Memory B cell (primary cell): ENCODE results near the gene CTNNBIP1.
"Not testable (repeated sequence)": the region's sequence is repeated elsewhere in the genome, so short reads cannot be mapped to it uniquely, and the experiment has no call there.

Experiments
- ATAC-seq: fragments of 150-1000 bp; cut with Tn5 transposase; 2 replicates; pipeline ENCODE4 v1.10.0; 2021; ENCODE audit warnings: low read depth, mild to moderate bottlenecking, moderate library complexity
- DNase-seq, 2 donors: peaks; one replicate each; pipeline ENCODE4 v3.0.0; 2022; ENCODE audit warnings: low spot score in 2 of 2
- H3K27ac Mint-ChIP-seq: one replicate; pipeline ENCODE4 v1.8.0; 2022; ENCODE audit warnings: mild to moderate bottlenecking, moderate library complexity, mixed read lengths
- H3K27me3 Mint-ChIP-seq: one replicate; pipeline ENCODE4 v1.8.0; 2022; ENCODE audit warnings: mixed read lengths
- H3K36me3 Mint-ChIP-seq: one replicate; pipeline ENCODE4 v1.8.0; 2022; ENCODE audit warnings: mild to moderate bottlenecking, mixed read lengths
- H3K4me1 Mint-ChIP-seq: one replicate; pipeline ENCODE4 v1.8.0; 2022; ENCODE audit warnings: mixed read lengths
- H3K4me3 Mint-ChIP-seq: one replicate; pipeline ENCODE4 v1.8.0; 2022; ENCODE audit warnings: mild to moderate bottlenecking, moderate library complexity, mixed read lengths
- H3K9me3 Mint-ChIP-seq: one replicate; pipeline ENCODE4 v1.8.0; 2022; ENCODE audit warnings: mixed read lengths

CTNNBIP1 gene

GRCh38 chr1:9910076-9910422, at the start of gene CTNNBIP1:
CTNNBIP1 (minus strand) TSS chr1:9910269; CDS start chr1:9872064, 38,205 bp downstream.
- Mint-ChIP-seq H3K4me1 (peaks cover 23% of the 10 kb centered on the region), H3K27me3 (no peaks in the 10 kb centered on the region), H3K36me3 (peaks cover 2% of the 10 kb centered on the region), H3K4me3 (peak within 1 kb of the TSS; percentile 96), H3K27ac (peak within 1 kb of the TSS; percentile 93), H3K9me3 (no peaks in the 10 kb centered on the region)
- ATAC-seq (peak; percentile 75), DNase-seq (no peak)

GRCh38 chr1:9957726-9958125, 47.7 kb upstream of the CTNNBIP1 start:
- H3K36me3 Mint-ChIP-seq: no peaks in the 10 kb centered on the region
- ATAC-seq (no peak), DNase-seq (no peak)
- no peaks in the 10 kb centered on the region for H3K27me3 Mint-ChIP-seq
- H3K4me1 Mint-ChIP-seq: peaks cover 9% of the 10 kb centered on the region
- H3K9me3 Mint-ChIP-seq: no peaks in the 10 kb centered on the region
- no peak overlapping the region for H3K4me3 Mint-ChIP-seq
- no peak overlapping the region for H3K27ac Mint-ChIP-seq

- no peaks in the 10 kb centered on the region for H3K27me3 Mint-ChIP-seq
- peaks cover 18% of the 10 kb centered on the region for H3K4me1 Mint-ChIP-seq
- ATAC-seq (no peak), DNase-seq (no peak)
- H3K36me3 Mint-ChIP-seq: peaks cover 8% of the 10 kb centered on the region
- no peak overlapping the region for H3K4me3 Mint-ChIP-seq
- no peak overlapping the region for H3K27ac Mint-ChIP-seq
- H3K9me3 Mint-ChIP-seq: no peaks in the 10 kb centered on the region
Measured at GRCh38 chr1:9946315-9946714, 36.2 kb upstream of the CTNNBIP1 start.

- Mint-ChIP-seq H3K4me1 (peaks cover 14% of the 10 kb centered on the region), H3K27me3 (no peaks in the 10 kb centered on the region), H3K9me3 (no peaks in the 10 kb centered on the region), H3K4me3 (peak within 1 kb of the TSS; percentile 98), H3K36me3 (peaks cover 13% of the 10 kb centered on the region), H3K27ac (peak within 1 kb of the TSS; percentile 95)
- peak; percentile 88 to 92 for DNase-seq
- peak; percentile 95 for ATAC-seq
Measured at GRCh38 chr1:9942939-9943788, 33.1 kb upstream of the CTNNBIP1 start, which contains the start of the genes LZIC and NMNAT1. LZIC (minus strand) TSS chr1:9943391; CDS start chr1:9936619, 6,772 bp downstream. NMNAT1 (plus strand) TSS chr1:9943475; CDS start chr1:9972074, 28,599 bp downstream.

GRCh38 chr1:9942399-9942938, 32.4 kb upstream of the CTNNBIP1 start:
- peak; percentile 34 for ATAC-seq
- Mint-ChIP-seq H3K9me3 (no peaks in the 10 kb centered on the region), H3K27ac (peak overlapping the region; percentile 95), H3K36me3 (peaks cover 8% of the 10 kb centered on the region), H3K4me3 (peak overlapping the region; percentile 98), H3K4me1 (peaks cover 12% of the 10 kb centered on the region), H3K27me3 (no peaks in the 10 kb centered on the region)
- peak; percentile 21 to 34 for DNase-seq

DNA sequence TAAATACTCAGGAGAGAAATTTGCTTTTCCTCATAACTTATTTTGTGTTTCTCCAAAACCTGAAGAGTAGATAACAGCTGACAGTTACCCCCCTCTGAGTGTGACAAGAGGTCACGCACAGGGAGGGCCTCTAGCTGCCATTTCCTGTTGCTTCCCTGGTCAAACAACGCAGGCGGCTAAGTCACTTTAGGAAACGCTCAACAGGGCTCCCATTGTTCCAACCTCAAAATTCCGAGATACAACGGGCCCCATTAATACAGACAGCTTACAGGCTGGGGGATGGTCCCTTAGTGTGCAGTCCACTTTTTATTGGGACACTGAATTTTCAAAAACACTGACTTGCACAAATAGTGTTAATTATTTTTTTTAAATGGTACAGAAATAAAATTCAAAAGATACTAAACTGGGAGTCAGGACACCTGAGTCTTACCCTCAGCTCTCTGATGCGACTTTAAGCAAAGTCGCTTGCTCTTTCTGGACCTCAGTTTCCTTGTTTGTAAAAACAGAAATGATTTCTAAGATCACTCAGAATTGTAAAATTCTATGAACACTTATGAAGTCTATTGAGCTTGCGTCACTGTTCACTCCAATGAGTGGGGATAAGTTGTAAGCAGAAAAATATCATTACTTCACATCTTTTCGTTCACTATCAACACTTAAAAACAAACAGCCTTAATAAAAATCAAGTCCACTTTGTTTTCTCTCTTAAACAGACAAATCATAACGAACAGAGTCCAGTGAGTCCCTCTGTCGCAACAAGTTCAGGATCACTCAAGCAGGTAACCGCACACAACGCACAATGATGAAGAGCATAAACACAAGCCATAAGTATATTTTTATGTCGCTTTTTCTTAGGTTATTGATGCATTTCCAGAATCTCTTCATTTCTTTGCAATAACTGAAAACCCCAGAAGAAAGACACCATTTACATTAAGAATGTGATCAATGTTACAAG, 19.6 kb upstream of the CTNNBIP1 start:
- Mint-ChIP-seq H3K4me3 (no peak overlapping the region), H3K9me3 (no peaks in the 10 kb centered on the region), H3K4me1 (peaks cover 5% of the 10 kb centered on the region), H3K27me3 (no peaks in the 10 kb centered on the region), H3K36me3 (peaks cover 19% of the 10 kb centered on the region), H3K27ac (no peak overlapping the region)
- ATAC-seq (no peak), DNase-seq (no peak)

DNA sequence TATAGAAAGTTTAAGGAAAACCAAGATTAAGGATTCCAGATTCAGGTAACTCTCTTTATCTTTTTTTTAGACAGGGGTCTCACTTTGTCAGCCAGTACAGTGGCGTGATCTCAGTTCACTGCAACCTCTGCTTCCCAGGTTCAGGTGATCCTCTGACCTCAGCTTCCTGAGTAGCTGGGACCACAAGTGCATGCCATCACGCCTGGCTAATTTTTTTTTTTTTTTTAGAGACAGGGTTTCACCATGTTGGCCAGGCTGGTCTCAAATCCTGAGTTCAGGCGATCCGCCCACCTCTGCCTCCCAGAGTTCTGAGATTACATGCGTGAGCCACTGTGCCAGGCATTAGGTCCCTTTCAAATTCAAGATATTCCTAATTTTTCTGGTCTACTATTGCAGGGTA, 17.2 kb upstream of the CTNNBIP1 start:
- DNase-seq: no peak
- ATAC-seq: no peak
- Mint-ChIP-seq H3K4me1 (peaks cover 5% of the 10 kb centered on the region), H3K27ac (no peak overlapping the region), H3K27me3 (no peaks in the 10 kb centered on the region), H3K4me3 (no peak overlapping the region), H3K9me3 (no peaks in the 10 kb centered on the region), H3K36me3 (peaks cover 14% of the 10 kb centered on the region)

DNA sequence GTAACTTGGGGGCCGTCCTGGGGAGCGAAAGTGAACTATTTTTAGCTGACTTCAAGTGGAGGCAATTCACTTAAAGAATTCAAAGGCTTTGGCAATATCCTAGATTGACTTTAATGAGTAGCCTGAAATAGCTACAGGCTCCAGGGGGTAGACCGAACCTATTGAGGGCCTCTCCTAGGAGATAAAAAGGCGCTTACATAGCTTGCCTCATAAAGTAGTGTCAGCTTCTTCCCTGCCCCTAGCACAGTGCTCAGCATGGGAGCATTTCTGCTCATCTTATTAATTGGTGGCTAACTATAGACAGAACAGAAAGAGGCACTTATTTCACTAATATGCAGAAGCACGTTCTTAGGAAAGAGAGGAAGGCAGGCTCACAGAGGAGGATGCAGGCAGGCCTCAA, 12.3 kb upstream of the CTNNBIP1 start:
- H3K36me3 Mint-ChIP-seq: peaks cover 2% of the 10 kb centered on the region
- H3K27me3 Mint-ChIP-seq: no peaks in the 10 kb centered on the region
- no peak overlapping the region for H3K4me3 Mint-ChIP-seq
- H3K4me1 Mint-ChIP-seq: peaks cover 3% of the 10 kb centered on the region
- H3K27ac Mint-ChIP-seq: no peak overlapping the region
- no peak for ATAC-seq
- H3K9me3 Mint-ChIP-seq: no peaks in the 10 kb centered on the region
- DNase-seq: no peak

DNA sequence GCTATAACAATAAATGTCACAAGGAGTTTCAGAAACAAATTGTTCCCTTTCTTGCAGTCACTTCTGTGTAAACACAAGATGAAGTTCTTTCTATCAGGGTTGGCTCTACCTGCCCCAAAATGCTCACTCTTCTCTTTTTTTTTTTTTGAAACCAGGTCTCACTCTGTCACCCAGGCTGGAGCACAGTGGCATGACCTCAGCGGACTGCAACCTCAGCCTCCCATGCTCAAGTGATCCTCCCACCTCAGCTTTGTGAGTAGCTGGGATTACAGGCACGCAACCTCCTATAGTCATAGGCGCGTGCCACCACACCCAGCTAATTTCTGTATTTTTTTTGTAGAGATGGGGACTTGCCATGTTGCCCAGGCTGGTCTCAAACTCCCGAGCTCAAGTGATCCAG, 10.5 kb upstream of the CTNNBIP1 start:
- Mint-ChIP-seq H3K36me3 (no peaks in the 10 kb centered on the region), H3K4me1 (no peaks in the 10 kb centered on the region), H3K4me3 (no peak overlapping the region), H3K27ac (no peak overlapping the region), H3K9me3 (no peaks in the 10 kb centered on the region), H3K27me3 (no peaks in the 10 kb centered on the region)
- DNase-seq: no peak
- no peak for ATAC-seq

DNA sequence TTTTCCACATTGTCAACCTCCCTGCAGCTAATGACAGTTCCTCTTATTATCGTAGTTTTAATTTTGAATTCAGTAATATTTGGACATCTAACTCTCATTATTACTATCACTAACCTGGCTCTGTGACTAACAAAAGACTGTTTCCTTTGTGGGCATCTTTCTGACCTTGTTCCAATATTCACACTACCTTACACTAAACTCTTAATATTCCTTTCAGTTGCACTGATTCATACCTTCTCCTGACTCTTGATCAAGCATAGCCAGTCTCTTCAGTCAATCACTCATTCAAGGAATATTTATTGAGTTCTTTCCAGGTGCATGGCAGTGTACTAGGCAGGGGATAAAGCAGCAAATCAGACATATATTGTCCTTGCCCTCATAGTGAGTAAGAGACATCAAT, 7.8 kb upstream of the CTNNBIP1 start:
- Mint-ChIP-seq H3K9me3 (no peaks in the 10 kb centered on the region), H3K4me1 (no peaks in the 10 kb centered on the region), H3K27me3 (no peaks in the 10 kb centered on the region), H3K4me3 (no peak overlapping the region), H3K27ac (no peak overlapping the region), H3K36me3 (no peaks in the 10 kb centered on the region)
- no peak for ATAC-seq
- DNase-seq: no peak

GRCh38 chr1:9917495-9917894, 7.4 kb upstream of the CTNNBIP1 start:
- H3K36me3 Mint-ChIP-seq, H3K27me3 Mint-ChIP-seq, H3K27ac Mint-ChIP-seq, ATAC-seq, H3K4me3 Mint-ChIP-seq, DNase-seq, H3K4me1 Mint-ChIP-seq, H3K9me3 Mint-ChIP-seq: not testable (repeated sequence)

DNA sequence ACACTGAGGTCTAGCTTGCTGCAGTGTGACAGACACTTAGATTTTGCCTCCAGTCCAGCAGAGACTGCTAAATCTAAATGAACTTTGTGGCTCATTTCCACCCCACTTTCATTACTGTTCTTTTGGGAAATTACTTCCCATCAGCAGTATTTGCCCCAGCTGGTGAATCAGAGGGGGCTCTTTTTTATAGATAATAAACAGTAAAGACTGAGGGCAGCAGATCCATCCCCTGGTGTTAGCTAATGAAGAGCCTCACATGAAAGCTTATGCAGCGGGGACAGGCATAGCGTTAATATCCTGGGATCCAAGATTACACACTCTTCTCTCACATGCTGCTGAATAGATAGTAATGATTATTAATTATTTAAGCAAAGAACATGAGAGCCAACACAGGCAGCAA, 6.4 kb upstream of the CTNNBIP1 start:
- no peak overlapping the region for H3K4me3 Mint-ChIP-seq
- no peaks in the 10 kb centered on the region for H3K27me3 Mint-ChIP-seq
- DNase-seq (no peak), ATAC-seq (no peak)
- H3K4me1 Mint-ChIP-seq: peaks cover 5% of the 10 kb centered on the region
- H3K9me3 Mint-ChIP-seq: no peaks in the 10 kb centered on the region
- no peaks in the 10 kb centered on the region for H3K36me3 Mint-ChIP-seq
- no peak overlapping the region for H3K27ac Mint-ChIP-seq

DNA sequence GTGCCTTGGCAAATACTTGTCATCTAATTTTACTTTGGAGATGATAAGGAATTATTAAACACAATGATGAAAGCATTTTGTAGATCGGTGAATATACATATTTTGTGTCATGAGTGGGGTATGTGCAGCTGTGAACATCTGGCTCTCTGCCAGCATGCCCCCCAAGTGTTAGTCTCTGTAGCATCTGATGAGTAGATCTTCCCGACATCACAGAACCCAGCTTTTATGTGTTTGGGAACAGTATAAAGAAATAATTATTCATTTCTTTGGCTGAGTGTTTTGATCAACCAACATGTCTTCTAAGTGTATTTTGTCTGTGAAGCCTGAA, 4.5 kb upstream of the CTNNBIP1 start:
- Mint-ChIP-seq H3K9me3 (no peaks in the 10 kb centered on the region), H3K4me3 (no peak overlapping the region), H3K27me3 (no peaks in the 10 kb centered on the region), H3K4me1 (peaks cover 9% of the 10 kb centered on the region), H3K27ac (no peak overlapping the region), H3K36me3 (no peaks in the 10 kb centered on the region)
- ATAC-seq (no peak), DNase-seq (no peak)
